GM19035 (cell line): ENCODE measurements around the gene TAS2R8.
"Not testable (repeated sequence)": the region's sequence is repeated elsewhere in the genome, so short reads cannot be mapped to it uniquely, and the experiment has no call there.

Experiments used
- ATAC-seq: cut with Tn5 transposase; IDR thresholded peaks from one replicate; pipeline ENCODE4 v1.9.1; 2021; ENCODE audit not compliant: unreplicated experiment

The TAS2R8 gene

GRCh38 chr12:10807186-10807585 is at the start of gene TAS2R8:
TAS2R8 (minus strand) TSS chr12:10807286; CDS start chr12:10806980, 306 bp downstream.
- ATAC-seq, result no peak

DNA sequence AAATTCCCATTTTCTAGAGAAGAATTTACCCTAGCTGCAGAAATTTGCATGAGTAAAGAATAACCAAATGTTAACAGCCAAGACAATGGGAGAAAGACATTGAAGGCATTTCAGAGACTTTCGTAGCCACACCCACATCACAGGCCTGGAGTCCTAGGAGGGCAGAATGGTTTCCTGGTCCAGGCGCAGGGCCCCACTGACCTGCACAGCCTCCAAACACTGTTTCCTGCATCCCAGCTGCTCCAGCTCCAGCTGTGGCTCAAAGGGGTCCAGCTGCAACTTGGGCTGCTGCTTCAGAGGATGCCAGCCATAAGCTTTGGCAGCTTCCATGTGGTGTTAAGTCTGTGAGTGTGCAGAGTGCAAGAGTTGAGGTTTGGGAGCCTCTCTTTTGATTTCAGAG is 48.7 kb upstream of the TAS2R8 start:
- ATAC-seq, result no peak

DNA sequence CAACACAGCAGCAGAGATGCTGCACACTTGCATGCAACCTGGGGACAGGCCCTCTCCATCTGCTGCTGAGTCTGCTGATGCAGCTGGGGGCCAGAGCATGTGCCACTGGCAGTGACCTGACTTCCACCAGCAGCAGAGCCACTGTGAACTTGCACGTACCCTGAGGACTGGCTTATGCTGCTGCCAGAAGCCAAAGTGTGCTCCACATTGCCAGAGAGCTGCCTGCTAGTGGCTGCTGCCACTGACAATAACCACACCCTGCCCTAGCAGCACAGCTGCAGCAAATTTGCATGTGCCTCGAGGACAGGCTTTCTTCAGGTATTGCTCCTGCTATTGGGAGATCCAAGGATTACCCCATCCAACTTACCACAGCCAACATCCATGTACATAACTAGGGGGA is 46.7 kb upstream of the TAS2R8 start:
- no peak for ATAC-seq

- no peak for ATAC-seq
Measured at GRCh38 chr12:10851243-10851858, 44.3 kb upstream of the TAS2R8 start.

DNA sequence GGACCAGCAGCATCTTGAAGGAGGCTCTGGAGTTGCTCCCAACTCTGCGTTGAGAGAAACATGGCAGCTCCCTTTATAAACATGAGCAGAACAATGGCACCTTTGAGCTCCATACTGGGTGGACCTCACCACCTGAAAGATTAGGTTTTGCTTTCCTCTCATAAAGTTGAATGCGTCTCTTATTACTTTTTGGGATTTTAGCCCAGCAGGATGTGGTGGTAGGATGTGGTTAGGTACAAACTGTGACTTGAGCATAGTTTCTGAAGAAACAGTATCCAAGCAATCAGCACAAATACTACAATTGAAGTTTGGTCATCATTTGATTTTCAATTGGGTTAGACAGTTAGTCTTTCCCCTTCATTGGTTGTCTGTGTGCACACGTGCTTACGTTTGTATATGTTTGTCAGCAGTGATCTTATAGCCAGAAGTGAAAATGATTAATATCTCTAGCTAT is 42.4 kb upstream of the TAS2R8 start, which contains the start of gene PRR4:
TSS of gene PRR4 (minus strand) at position 51 of the 454 bp plus-strand sequence. CDS start at position 13, 38 bp downstream.
- ATAC-seq, result no peak

GRCh38 chr12:10847744-10848143 is 40.7 kb upstream of the TAS2R8 start:
- no peak for ATAC-seq

- ATAC-seq, result no peak
Measured at GRCh38 chr12:10842862-10843261, 35.8 kb upstream of the TAS2R8 start.

DNA sequence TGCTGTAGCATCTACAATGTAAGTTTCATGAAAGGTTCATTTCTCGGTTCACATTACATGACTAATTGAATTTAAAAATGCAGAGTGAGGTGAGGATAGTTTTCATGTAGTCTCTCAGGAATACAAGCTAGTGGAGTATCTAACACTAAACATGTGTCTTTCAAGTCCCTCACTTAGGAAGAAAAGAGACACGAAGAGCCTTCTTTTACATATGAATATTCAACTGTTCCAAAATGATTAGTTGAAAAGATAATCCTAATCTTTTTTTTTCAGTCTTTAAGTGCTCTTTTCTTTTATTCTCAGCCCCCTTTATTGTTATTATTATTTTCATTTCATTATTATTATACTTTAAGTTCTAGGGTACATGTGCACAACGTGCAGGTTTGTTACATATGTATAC is 31.4 kb upstream of the TAS2R8 start:
- ATAC-seq, result no peak

DNA sequence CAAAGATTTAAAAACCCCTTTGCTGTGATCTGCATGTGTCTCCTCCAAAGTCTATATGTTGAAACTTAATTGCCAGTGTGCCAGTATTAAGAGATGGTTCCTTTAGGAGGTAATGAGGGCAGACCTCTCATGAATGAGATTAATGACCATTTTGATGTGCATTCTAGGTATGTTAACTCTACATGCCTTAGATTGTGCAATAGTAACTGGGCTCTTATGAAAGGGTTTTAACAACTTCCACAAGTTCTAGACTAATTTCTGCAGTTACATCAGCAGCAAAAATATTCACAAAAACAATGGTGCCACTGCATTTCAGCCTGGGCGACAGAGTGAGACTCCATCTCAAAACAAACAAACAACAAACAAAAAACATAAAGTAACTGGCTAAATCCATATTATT is 22.9 kb upstream of the TAS2R8 start:
- ATAC-seq, result no peak

DNA sequence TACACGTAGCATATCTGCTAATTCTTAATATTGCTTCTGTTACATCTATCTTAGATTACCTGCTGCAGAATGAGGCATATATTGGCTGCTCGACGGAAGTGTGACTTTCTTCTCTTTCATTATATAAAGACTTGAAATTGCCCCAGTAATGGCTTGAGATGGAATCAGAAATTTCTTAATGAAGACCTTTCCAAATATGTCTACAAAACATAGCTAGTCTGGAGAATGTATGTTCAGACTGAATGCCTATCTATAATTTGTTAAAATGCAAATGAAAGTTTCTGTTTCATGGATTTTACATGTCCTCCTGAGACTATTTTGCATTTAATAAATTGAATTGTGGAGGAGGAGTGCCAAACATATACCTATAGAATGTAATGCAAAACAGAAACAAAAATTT is 19.2 kb upstream of the TAS2R8 start, which contains the start of gene TAS2R10:
TSS of gene TAS2R10 (minus strand) at position 101 of the 400 bp plus-strand sequence. CDS start at position 12, 89 bp downstream.
- no peak for ATAC-seq

DNA sequence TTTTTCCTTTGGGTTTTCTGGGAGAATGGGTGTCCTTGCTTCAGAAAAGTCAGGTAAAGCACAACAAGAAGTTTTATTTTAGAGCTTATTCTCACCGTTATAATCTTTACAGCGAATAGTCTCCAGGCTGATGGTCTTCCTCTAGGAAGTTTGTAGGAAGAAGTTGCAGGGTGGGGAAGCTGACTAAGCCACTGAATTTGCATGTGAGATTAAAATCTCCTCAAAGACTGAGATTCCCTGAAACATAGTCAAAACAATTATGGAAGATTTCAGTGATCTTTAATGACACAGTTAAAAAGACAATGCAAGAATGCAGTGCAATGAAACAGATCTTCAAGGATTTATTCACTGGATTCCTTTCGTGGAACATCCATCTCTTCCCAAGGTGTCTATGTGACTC is 17.9 kb upstream of the TAS2R8 start:
- no peak for ATAC-seq

DNA sequence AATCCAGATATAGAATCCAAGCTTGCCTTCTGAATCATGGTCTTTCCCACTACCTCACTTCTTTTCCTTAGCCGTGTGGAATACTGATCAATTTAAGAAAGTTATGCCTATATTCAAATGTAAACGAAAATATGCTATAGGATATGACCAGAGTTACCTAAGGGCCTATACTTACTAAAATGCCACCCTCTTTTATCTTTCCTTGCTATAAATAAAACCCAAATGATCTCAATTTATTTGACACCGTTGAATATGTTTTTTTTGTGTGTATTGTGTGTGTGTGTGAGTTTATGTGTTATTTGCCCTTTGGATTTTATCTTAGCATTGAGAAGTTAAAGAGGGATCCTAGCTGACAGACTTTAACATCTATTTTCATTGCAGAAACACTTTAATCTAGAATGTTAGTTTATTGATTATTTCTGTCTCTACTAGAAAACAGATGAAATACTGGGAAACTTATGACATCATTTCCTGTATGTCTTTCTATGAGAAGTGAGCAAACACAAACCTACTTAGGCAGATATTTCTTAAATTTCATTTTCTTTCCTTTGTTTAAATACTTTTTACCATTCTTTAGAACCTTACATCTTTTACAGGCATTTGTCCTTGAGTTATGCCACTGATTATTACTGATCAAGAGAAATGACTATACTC is 4.9 kb upstream of the TAS2R8 start:
- ATAC-seq, result no peak

- ATAC-seq, result no peak
Measured at GRCh38 chr12:10810068-10810467, 3.0 kb upstream of the TAS2R8 start, which contains the start of gene TAS2R9. TAS2R9 (minus strand) TSS chr12:10810168; CDS start chr12:10810075, 93 bp downstream.

GRCh38 chr12:10802587-10802986 is 4.5 kb downstream of the TAS2R8 start, which contains the start of gene TAS2R7:
TAS2R7 (minus strand) TSS chr12:10802627; CDS start chr12:10802570, 57 bp downstream.
- no peak for ATAC-seq

GRCh38 chr12:10801741-10802140 is 5.3 kb downstream of the TAS2R8 start:
- ATAC-seq, result no peak

DNA sequence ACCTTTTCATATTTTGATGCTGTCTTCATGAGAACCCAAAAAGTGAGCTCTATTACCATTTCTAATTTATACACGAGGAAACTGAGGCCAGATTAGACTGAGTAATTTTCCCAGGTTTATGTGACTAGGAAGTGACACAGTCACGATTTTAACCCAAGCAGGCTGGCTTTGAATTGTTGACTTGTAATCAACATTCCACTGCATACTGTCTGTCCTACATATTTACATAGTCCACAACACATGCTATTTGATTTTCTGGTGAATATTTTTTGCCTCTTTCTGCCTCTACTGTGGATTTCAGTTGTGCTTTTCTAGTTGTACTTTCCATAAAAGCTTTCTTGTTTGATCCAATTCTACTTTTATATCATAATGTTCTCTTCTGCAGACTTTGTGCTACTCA is 12.9 kb downstream of the TAS2R8 start:
- ATAC-seq, result no peak

DNA sequence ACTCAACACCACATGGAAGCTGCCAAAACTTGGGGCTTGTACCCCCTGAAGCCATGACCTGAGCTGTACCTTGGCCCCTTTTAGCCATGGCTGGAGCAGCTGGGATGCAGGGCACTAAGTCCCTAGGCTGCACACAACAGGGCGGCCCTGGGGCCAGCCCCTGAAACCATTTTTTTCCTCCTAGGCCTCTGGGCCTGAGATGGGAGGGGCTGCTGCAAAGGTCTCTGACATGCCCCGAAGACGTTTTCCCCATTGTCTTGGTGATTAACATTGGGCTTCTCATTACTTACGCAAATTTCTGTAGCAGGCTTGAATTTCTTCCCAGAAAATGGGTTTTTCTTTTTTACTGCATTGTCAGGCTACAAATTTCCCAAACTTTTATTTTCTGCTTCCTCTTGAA is 15.3 kb downstream of the TAS2R8 start:
- ATAC-seq, result not testable (repeated sequence)

DNA sequence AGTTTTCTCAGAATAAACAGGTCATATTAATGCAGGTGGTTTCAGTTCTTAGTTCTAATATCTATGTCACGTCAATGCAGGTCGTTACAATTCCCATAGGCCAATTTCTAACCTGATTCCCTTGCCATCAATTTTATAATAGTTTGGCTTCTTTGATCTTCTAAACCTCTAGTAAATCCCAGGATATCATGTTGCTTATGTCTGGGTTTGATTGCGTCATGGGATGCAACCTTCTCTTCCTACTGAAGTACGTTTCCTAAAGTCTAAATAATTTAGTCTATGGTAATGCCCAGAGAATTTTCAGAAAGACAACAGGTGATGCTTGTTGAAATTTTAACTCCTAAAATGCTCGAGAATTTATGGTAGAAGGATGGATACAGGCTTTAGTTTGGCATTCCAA is 23.8 kb downstream of the TAS2R8 start:
- ATAC-seq, result no peak

DNA sequence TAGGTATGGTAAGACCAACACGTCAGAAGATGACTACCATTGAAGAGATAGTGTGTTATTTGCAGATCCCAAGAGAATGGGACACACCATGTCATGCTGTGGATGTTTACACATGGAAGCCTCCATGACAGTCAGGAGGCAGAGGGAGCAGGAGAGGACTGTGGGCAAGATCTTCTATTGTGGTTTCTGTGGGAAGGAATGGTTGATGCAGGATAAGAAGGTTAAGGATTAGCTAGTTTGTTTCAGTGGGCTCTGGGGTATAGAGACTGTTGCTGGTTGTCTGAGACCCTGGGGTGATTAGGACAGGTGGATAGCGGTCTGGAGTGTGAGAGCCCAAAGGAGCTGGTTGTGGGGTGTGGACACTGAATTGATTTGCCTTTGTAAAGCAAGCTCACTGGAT is 28.0 kb downstream of the TAS2R8 start:
- no peak for ATAC-seq

DNA sequence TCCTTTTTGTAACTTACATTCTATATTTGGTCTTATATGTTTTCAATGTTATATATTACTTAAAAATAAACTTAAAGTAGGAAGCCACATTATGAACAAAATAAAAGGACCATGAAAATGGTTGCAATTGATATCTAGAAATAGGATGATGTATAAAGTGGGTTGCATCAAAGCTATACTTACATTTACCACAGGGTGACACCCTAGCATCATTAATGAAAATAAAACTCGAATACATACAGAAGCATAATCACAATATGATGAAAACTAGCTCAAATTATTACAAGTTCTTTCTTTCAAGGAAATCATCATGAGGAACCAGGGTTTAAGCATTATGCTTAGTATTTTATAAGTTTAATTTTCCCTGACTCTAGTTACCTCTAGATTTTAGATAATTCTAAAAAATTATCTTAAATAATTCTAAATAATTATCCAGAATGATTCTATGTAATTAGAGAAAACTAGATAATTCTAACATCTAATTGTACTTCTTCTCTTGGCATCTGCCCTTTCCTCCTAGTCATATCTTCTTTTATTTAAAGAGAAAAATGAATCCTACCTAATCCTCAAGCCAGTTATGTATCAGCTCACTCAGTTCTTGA is 35.9 kb downstream of the TAS2R8 start:
- no peak for ATAC-seq

GRCh38 chr12:10759657-10760056 is 47.4 kb downstream of the TAS2R8 start:
- no peak for ATAC-seq

GRCh38 chr12:10756194-10756593 is 50.9 kb downstream of the TAS2R8 start:
- no peak for ATAC-seq
